ENCODE data around the gene COMMD1.
"Not testable (repeated sequence)": the region's sequence is repeated elsewhere in the genome, so short reads cannot be mapped to it uniquely, and the experiment has no call there.

The COMMD1 gene

GRCh38 chr2:62152000-62152399 is 246.5 kb downstream of the COMMD1 start:
- Mint-ChIP-seq H3K4me3 (no peak overlapping the region), H3K9me3 (peaks cover 7% of the 10 kb centered on the region), H3K36me3 (ENCODE audit: low read depth) (peaks cover 3% of the 10 kb centered on the region), H3K27ac (no peak overlapping the region), H3K27me3 (ENCODE audit: low read depth) (no peaks in the 10 kb centered on the region), H3K4me1 (ENCODE audit: low read depth) (no peaks in the 10 kb centered on the region)

GRCh38 chr2:62156861-62157496 is 251.5 kb downstream of the COMMD1 start:
- H3K36me3 Mint-ChIP-seq (ENCODE audit: low read depth) = no peaks in the 10 kb centered on the region
- H3K4me1 Mint-ChIP-seq (ENCODE audit: low read depth) = no peaks in the 10 kb centered on the region
- H3K27ac Mint-ChIP-seq = no peak overlapping the region
- no peak overlapping the region for H3K4me3 Mint-ChIP-seq
- no peaks in the 10 kb centered on the region for H3K27me3 Mint-ChIP-seq (ENCODE audit: low read depth)
- H3K9me3 Mint-ChIP-seq = peaks cover 7% of the 10 kb centered on the region

GRCh38 chr2:62158444-62159121 is 253.1 kb downstream of the COMMD1 start:
- Mint-ChIP-seq H3K27me3 (ENCODE audit: low read depth) (no peaks in the 10 kb centered on the region), H3K4me3 (no peak overlapping the region), H3K36me3 (ENCODE audit: low read depth) (no peaks in the 10 kb centered on the region), H3K9me3 (peaks cover 7% of the 10 kb centered on the region), H3K4me1 (ENCODE audit: low read depth) (no peaks in the 10 kb centered on the region), H3K27ac (no peak overlapping the region)

- H3K4me1 Mint-ChIP-seq (ENCODE audit: low read depth); H3K4me3 Mint-ChIP-seq; H3K36me3 Mint-ChIP-seq (ENCODE audit: low read depth); H3K9me3 Mint-ChIP-seq; H3K27me3 Mint-ChIP-seq (ENCODE audit: low read depth); H3K27ac Mint-ChIP-seq: not testable (repeated sequence)
Observed at GRCh38 chr2:62160691-62161090, 255.2 kb downstream of the COMMD1 start.

GRCh38 chr2:62163106-62163831 is 257.8 kb downstream of the COMMD1 start:
- no peak overlapping the region for H3K27ac Mint-ChIP-seq
- no peaks in the 10 kb centered on the region for H3K27me3 Mint-ChIP-seq (ENCODE audit: low read depth)
- no peaks in the 10 kb centered on the region for H3K36me3 Mint-ChIP-seq (ENCODE audit: low read depth)
- no peaks in the 10 kb centered on the region for H3K4me1 Mint-ChIP-seq (ENCODE audit: low read depth)
- H3K9me3 Mint-ChIP-seq = no peaks in the 10 kb centered on the region
- no peak overlapping the region for H3K4me3 Mint-ChIP-seq

- H3K4me3 Mint-ChIP-seq = no peak overlapping the region
- H3K9me3 Mint-ChIP-seq = no peaks in the 10 kb centered on the region
- H3K27me3 Mint-ChIP-seq (ENCODE audit: low read depth) = no peaks in the 10 kb centered on the region
- no peak overlapping the region for H3K27ac Mint-ChIP-seq
- H3K36me3 Mint-ChIP-seq (ENCODE audit: low read depth) = no peaks in the 10 kb centered on the region
- H3K4me1 Mint-ChIP-seq (ENCODE audit: low read depth) = no peaks in the 10 kb centered on the region
Observed at GRCh38 chr2:62163834-62164233, 258.4 kb downstream of the COMMD1 start.

GRCh38 chr2:62175728-62176127 is 270.3 kb downstream of the COMMD1 start:
- Mint-ChIP-seq H3K9me3 (no peaks in the 10 kb centered on the region), H3K4me1 (ENCODE audit: low read depth) (no peaks in the 10 kb centered on the region), H3K27me3 (ENCODE audit: low read depth) (peaks cover 5% of the 10 kb centered on the region), H3K36me3 (ENCODE audit: low read depth) (no peaks in the 10 kb centered on the region), H3K4me3 (no peak overlapping the region), H3K27ac (no peak overlapping the region)

GRCh38 chr2:62176801-62177200 is 271.3 kb downstream of the COMMD1 start:
- no peak overlapping the region for H3K27ac Mint-ChIP-seq

GRCh38 chr2:62177392-62178049 is 272.0 kb downstream of the COMMD1 start:
- H3K9me3 Mint-ChIP-seq = no peaks in the 10 kb centered on the region
- H3K27ac Mint-ChIP-seq = no peak overlapping the region
- H3K4me1 Mint-ChIP-seq (ENCODE audit: low read depth) = no peaks in the 10 kb centered on the region
- peaks cover 5% of the 10 kb centered on the region for H3K27me3 Mint-ChIP-seq (ENCODE audit: low read depth)
- H3K36me3 Mint-ChIP-seq (ENCODE audit: low read depth) = no peaks in the 10 kb centered on the region
- H3K4me3 Mint-ChIP-seq = no peak overlapping the region

More at GRCh38 chr2:62176801-62177200, 271.3 kb downstream of the COMMD1 start:
- no peaks in the 10 kb centered on the region for H3K36me3 Mint-ChIP-seq (ENCODE audit: low read depth)
- H3K4me1 Mint-ChIP-seq (ENCODE audit: low read depth) = no peaks in the 10 kb centered on the region
- H3K4me3 Mint-ChIP-seq = no peak overlapping the region
- H3K27me3 Mint-ChIP-seq (ENCODE audit: low read depth) = peaks cover 5% of the 10 kb centered on the region
- no peaks in the 10 kb centered on the region for H3K9me3 Mint-ChIP-seq

GRCh38 chr2:62178741-62179271 is 273.3 kb downstream of the COMMD1 start:
- Mint-ChIP-seq H3K36me3 (ENCODE audit: low read depth) (no peaks in the 10 kb centered on the region), H3K9me3 (no peaks in the 10 kb centered on the region), H3K27me3 (ENCODE audit: low read depth) (no peaks in the 10 kb centered on the region), H3K27ac (no peak overlapping the region), H3K4me3 (no peak overlapping the region), H3K4me1 (ENCODE audit: low read depth) (no peaks in the 10 kb centered on the region)

- Mint-ChIP-seq H3K4me1 (ENCODE audit: low read depth) (no peaks in the 10 kb centered on the region), H3K4me3 (no peak overlapping the region), H3K9me3 (no peaks in the 10 kb centered on the region), H3K36me3 (ENCODE audit: low read depth) (no peaks in the 10 kb centered on the region), H3K27me3 (ENCODE audit: low read depth) (no peaks in the 10 kb centered on the region), H3K27ac (no peak overlapping the region)
Observed at GRCh38 chr2:62180975-62181374, 275.5 kb downstream of the COMMD1 start.

GRCh38 chr2:62181843-62182242 is 276.4 kb downstream of the COMMD1 start:
- Mint-ChIP-seq H3K36me3 (ENCODE audit: low read depth) (no peaks in the 10 kb centered on the region), H3K27me3 (ENCODE audit: low read depth) (no peaks in the 10 kb centered on the region), H3K9me3 (no peaks in the 10 kb centered on the region), H3K4me3 (no peak overlapping the region), H3K27ac (no peak overlapping the region), H3K4me1 (ENCODE audit: low read depth) (no peaks in the 10 kb centered on the region)

- H3K36me3 Mint-ChIP-seq (ENCODE audit: low read depth) = no peaks in the 10 kb centered on the region
- H3K4me3 Mint-ChIP-seq = no peak overlapping the region
- no peaks in the 10 kb centered on the region for H3K9me3 Mint-ChIP-seq
- no peak overlapping the region for H3K27ac Mint-ChIP-seq
- peaks cover 5% of the 10 kb centered on the region for H3K27me3 Mint-ChIP-seq (ENCODE audit: low read depth)
- H3K4me1 Mint-ChIP-seq (ENCODE audit: low read depth) = no peaks in the 10 kb centered on the region
Observed at GRCh38 chr2:62184512-62185230, 279.2 kb downstream of the COMMD1 start.

Measured in T-helper 1 cell treated with Interleukin-12 subunit alpha and Interleukin-12 subunit beta and Interleukin-4 antibody, amounts not matched to agents 30 μg/mL and 1 μg/mL, for 36 hours (primary cell).